Esophagus squamous epithelium (tissue), 4 donors: ENCODE data around the gene TTC39A.

Source experiments
- CTCF ChIP-seq, 6 experiments: fragments of 450-650 bp in 4 of 6; fragments of 200-600 bp in 2 of 6; sonication (generic) in 2 of 6; IDR thresholded peaks; one replicate each; pipeline ENCODE4 v1.5.1; 2016 to 2019; ENCODE audit warnings: antibody characterized with exemption in 6 of 6, mild to moderate bottlenecking in 4 of 6, moderate library complexity in 4 of 6
- POLR2A ChIP-seq, 4 donors: fragments of 450-650 bp; IDR thresholded peaks; one replicate each; pipeline ENCODE4 v1.6.1; 2017; ENCODE audit warnings: antibody characterized with exemption in 4 of 4, mild to moderate bottlenecking in 4 of 4, moderate library complexity in 3 of 4

- no peak for TF ChIP-seq CTCF (IDR thresholded peaks at IDR 0.05)
- no peak for TF ChIP-seq POLR2A (IDR thresholded peaks at IDR 0.05)
Observed at GRCh38 chr1:51325878-51326755, 4.2 kb downstream of the TTC39A start.
